Aorta (tissue), 5 donors: ENCODE measurements around the gene APOB. TPM values are rescaled to one million over a fixed set of nuclear protein-coding genes. Genes with fewer than 3 reads are reported as not detected.

ENCODE experiments used
- ATAC-seq: fragments of 200-7000 bp; cut with Tn5 transposase; one replicate; pipeline ENCODE4 v1.9.1; 2022; ENCODE audit warnings: moderate library complexity; ENCODE audit not compliant: low FRiP score
- DNase-seq, 2 donors: peaks; one replicate each; pipeline ENCODE4 v3.0.0-alpha.2; 2020
- H3K27ac ChIP-seq, 2 donors: one replicate each; pipeline ENCODE4 v1.5.1; 2013; ENCODE audit warnings: low read length in 2 of 2, mild to moderate bottlenecking in 2 of 2, moderate library complexity in 2 of 2, control low read depth in 1 of 2, inconsistent platforms in 1 of 2, low read depth in 1 of 2
- H3K27me3 ChIP-seq, 2 donors: one replicate each; pipeline ENCODE4 v1.6.1; 2013; ENCODE audit warnings: control low read depth in 1 of 2, low read length in 1 of 2, mild to moderate bottlenecking in 1 of 2, moderate library complexity in 1 of 2; ENCODE audit not compliant: insufficient read depth in 2 of 2, control insufficient read depth in 1 of 2
- H3K36me3 ChIP-seq, 2 donors: one replicate each; pipeline ENCODE4 v1.6.1; 2013; ENCODE audit warnings: control low read depth in 1 of 2, low read length in 1 of 2, mild to moderate bottlenecking in 1 of 2; ENCODE audit not compliant: insufficient read depth in 2 of 2, control insufficient read depth in 1 of 2
- H3K4me1 ChIP-seq, 2 donors: one replicate each; pipeline ENCODE4 v1.6.1; 2013; ENCODE audit warnings: low read length in 2 of 2, control low read depth in 1 of 2, mild to moderate bottlenecking in 1 of 2, moderate library complexity in 1 of 2; ENCODE audit not compliant: insufficient read depth in 2 of 2, control insufficient read depth in 1 of 2
- H3K4me3 ChIP-seq, 2 donors: one replicate each; pipeline ENCODE4 v1.5.1; 2013; ENCODE audit warnings: low read length in 2 of 2, control low read depth in 1 of 2, mild to moderate bottlenecking in 1 of 2
- H3K9me3 ChIP-seq: one replicate; pipeline ENCODE4 v1.6.1; 2013; ENCODE audit warnings: mild to moderate bottlenecking, low read length; ENCODE audit not compliant: control insufficient read depth
- WGBS, 2 donors: extraction: QIAGEN DNeasy Blood & Tissue Kit; methylation state at CpG; one replicate each; pipeline ENCODE4 v1.1.7; 2013; 5-methylcytosine and 5-hydroxymethylcytosine counted together
- intact Hi-C, 2 donors: fragments of 100-400 bp; cut with DNase I; formaldehyde crosslinking; loops; one replicate each; pipeline versions ENCODE4 v1.14.2 to v1.15.0; 2022
- polyA plus RNA-seq, 2 donors: library from polyadenylated mRNA; stranded (reverse); fragments of 200-250 nt; gene quantifications; one replicate each; pipeline ENCODE4 v1.2.3, GENCODE V29; 2013
- total RNA-seq, 2 donors: library from RNA; stranded (reverse); fragmentation: NEBNext Ultra II Directional; extraction: Animal tissue kit (Norgen Biotek cat#: 25700); gene quantifications; one replicate each; pipeline ENCODE4 v1.2.1, GENCODE V29; 2021
- donor health status: healthy with polysubstance abuse.
- donor health status: Bipolar disorder and iron deficiency.
- donor health status: DM: no; HTN: no; CAD: no.
- donor health status: DM: no; HTN: no; CAD: no.
- donor health status: DM: yes; HTN: yes; CAD: no.

APOB gene
- total and polyA plus RNA-seq, 4 donors, result 0.38 to 8.8 (median 5.3) TPM

GRCh38 chr2:21054011-21054410 lies 10.1 kb upstream of the APOB start:
- intact Hi-C loops, result no loop called here
- no peak overlapping the region for H3K27ac ChIP-seq
- WGBS, 2 donors, result 95 to 96% methylated on average over 6 of the region's 6 CpGs

DNA sequence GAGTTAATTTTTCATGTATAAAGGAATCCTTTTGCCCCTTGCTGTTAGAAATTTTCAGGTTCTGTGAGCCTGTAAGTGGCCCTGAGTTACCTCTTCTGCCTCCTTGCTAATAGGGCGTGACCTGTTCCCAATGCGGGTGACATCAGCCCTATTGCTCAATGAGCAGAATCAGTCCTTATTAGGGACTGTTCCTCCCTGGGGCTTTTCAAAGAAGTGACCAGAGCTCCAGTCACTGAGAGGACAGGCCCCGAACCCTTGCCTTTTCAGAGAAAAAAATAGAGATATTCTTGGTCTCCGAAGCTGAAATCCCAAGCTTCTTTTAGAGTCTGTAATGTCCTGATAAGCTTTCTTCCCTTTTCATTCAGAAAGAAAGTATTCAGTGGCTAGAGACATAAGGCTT lies 8.2 kb upstream of the APOB start:
- Histone ChIP-seq H3K27me3 (no peaks in the 10 kb centered on the region), H3K4me3 (no peak overlapping the region), H3K4me1 (no peaks in the 10 kb centered on the region), H3K27ac (no peak overlapping the region), H3K9me3 (no peaks in the 10 kb centered on the region), H3K36me3 (no peaks in the 10 kb centered on the region)
- ATAC-seq (no peak), DNase-seq (peak in 1 of 2 donors; percentile 53)
- intact Hi-C loops, result no loop called here
- WGBS, 2 donors, result 76 to 82% methylated on average over 4 of the region's 4 CpGs

More at GRCh38 chr2:21054011-21054410, 10.1 kb upstream of the APOB start:
- no peak for ATAC-seq
- Histone ChIP-seq H3K4me3 (no peak overlapping the region), H3K36me3 (no peaks in the 10 kb centered on the region), H3K27me3 (no peaks in the 10 kb centered on the region), H3K9me3 (no peaks in the 10 kb centered on the region), H3K4me1 (no peaks in the 10 kb centered on the region)
- DNase-seq, result no peak

DNA sequence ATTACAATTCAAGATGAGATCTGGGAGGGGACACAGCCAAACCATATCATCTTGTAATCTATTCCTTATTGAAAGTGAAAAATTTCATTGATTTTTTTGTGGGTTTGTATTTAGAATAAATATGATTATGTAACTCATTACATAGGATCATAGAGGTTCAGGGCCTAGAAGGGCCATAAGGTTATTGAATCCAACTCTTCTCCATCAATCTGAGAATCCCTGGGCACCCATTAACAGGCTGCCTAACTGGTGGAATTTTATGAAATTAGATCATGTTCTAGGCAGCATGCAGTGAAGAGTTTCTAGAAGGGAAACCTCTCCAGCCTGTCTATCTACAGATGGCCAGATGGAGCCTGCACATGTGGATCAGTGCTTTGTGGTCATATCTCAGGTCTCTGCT lies 6.3 kb upstream of the APOB start:
- DNase-seq (no peak), ATAC-seq (no peak)
- Histone ChIP-seq H3K4me1 (no peaks in the 10 kb centered on the region), H3K4me3 (no peak overlapping the region), H3K27me3 (no peaks in the 10 kb centered on the region), H3K9me3 (no peaks in the 10 kb centered on the region), H3K36me3 (no peaks in the 10 kb centered on the region), H3K27ac (no peak overlapping the region)
- intact Hi-C loops, result no loop called here

DNA sequence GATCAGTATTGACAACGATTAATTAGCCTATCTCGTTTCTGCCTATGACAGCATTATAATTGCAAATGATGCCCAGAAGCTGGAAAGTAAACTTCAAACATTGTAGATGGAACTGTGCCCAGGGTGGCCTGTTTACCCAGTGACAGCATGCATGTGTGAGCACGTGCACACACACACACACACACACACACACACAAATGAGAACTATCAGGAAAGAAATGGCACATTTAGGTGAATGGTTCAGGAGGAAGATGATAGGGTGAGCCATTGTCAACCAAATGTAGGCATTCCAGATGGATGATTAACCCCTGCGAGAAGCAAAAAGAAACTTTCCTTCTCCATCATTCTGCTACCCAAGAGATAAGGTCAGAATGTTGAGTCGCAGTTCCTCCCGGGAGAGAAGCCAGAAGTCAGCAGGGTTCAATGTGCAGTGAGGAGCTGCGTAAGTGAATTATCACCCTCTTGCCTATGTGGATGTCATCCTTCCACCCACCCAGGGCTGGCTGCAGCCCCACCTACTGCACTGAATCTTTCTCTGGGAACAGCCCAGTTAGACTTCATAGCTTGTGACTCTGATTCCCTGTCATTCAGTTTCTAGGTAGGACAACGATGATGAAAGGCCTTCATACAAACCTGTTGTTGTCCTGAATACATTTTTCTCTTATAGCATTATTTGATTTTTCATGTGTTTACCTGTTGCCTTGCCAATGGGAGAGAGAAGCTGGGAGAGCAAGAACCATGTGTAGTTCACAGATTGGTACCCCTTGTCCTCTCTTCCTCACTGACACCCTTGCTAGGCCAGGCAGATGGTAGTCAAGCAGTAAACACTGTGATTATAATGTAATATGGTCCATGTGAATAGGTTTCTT lies 3.5 kb upstream of the APOB start:
- Histone ChIP-seq H3K4me1 (no peaks in the 10 kb centered on the region), H3K9me3 (no peaks in the 10 kb centered on the region), H3K36me3 (no peaks in the 10 kb centered on the region), H3K27ac (no peak overlapping the region), H3K27me3 (no peaks in the 10 kb centered on the region), H3K4me3 (no peak overlapping the region)
- DNase-seq, result no peak
- no peak for ATAC-seq
- 66 to 67% methylated on average over 8 of the region's 8 CpGs for WGBS, 2 donors
- intact Hi-C loops, result loop anchor here in 1 of 2 donors (10.0 kb wide), 1 partner anchor 127 kb away; no protein-coding TSS in a partner anchor

DNA sequence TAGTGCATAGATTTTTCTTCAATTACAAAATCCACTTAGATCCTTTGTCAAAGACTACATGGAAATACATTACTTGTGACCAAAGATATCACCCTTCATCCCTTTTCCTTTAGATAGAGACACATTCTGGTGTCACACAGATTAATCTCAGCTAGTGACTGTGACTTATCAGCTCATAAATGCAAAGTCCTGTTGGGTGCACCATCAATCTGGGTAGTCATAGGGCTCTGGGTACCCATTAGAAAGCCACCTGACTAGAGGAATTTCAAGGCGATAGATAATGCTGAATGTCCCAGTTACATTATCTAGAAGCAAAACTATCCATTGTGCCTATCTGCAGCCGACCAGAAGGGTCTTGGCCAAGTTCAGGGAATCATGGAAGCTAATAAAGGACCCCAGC lies 2.6 kb upstream of the APOB start:
- H3K4me3 ChIP-seq, result no peak overlapping the region
- no peak overlapping the region for H3K27ac ChIP-seq
- no peak for DNase-seq
- H3K4me1 ChIP-seq, result no peaks in the 10 kb centered on the region
- 89 to 90% methylated on average over 2 of the region's 2 CpGs for WGBS, 2 donors
- ATAC-seq, result no peak
- H3K27me3 ChIP-seq, result no peaks in the 10 kb centered on the region
- no peaks in the 10 kb centered on the region for H3K36me3 ChIP-seq
- intact Hi-C loops, result loop anchor here in 1 of 2 donors (10.0 kb wide), 1 partner anchor 128 kb away; no protein-coding TSS in a partner anchor
- no peaks in the 10 kb centered on the region for H3K9me3 ChIP-seq

DNA sequence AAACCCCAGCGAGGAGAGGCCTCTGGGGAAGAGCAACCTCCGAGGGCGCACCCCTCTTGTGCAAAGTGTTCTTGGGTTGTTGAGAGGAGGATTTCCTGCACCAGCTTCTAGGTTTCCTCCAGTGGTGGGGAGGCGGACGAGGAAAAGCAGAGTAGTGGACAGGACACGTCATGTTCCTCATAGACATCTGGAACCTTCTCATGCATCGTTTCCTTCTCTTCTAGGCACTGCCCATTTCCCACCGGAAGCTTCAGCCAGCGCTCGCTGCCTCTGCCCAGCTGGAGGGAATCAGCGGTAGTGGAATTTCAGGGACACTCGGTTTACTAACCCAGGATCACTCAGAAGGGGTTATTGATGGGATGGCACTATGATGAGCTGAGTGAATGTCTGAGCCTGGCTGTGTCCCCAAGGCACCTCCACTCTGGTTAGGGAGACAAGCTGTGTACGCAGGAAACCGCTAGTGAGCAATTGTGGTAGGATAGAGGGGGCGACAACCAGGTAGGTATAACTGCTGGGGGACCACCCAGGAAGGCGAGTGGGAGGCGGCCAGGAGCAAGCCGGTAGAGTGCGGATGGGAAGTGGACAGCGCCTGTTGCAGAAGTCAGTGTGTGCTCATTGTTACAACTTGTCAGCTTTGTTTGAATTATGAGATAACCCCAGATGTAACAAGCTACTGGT lies 960 bp upstream of the APOB start:
- H3K27me3 ChIP-seq, result no peaks in the 10 kb centered on the region
- WGBS, 2 donors, result 93% methylated on average over 20 of the region's 20 CpGs
- no peaks in the 10 kb centered on the region for H3K36me3 ChIP-seq
- H3K4me3 ChIP-seq, result no peak overlapping the region
- ATAC-seq (no peak), DNase-seq (no peak)
- no peak overlapping the region for H3K27ac ChIP-seq
- H3K4me1 ChIP-seq, result no peaks in the 10 kb centered on the region
- intact Hi-C loops, result loop anchor here in 1 of 2 donors (5.0 to 10.0 kb wide), 2 partner anchors 130 to 383 kb away; no protein-coding TSS in a partner anchor
- no peaks in the 10 kb centered on the region for H3K9me3 ChIP-seq

GRCh38 chr2:21042958-21043743 lies 722 bp downstream of the APOB start:
- Histone ChIP-seq H3K4me3 (no peak overlapping the region), H3K36me3 (no peaks in the 10 kb centered on the region), H3K9me3 (no peaks in the 10 kb centered on the region), H3K27ac (peak overlapping the region; percentile 31 to 61), H3K4me1 (peaks cover 0 to 2% of the 10 kb centered on the region in 2 donors), H3K27me3 (no peaks in the 10 kb centered on the region)
- peak; percentile 70 to 90 for DNase-seq
- intact Hi-C loops, result loop anchor here (1.0 to 10.0 kb wide), 5 partner anchors 75 to 381 kb away; no protein-coding TSS in a partner anchor
- WGBS, 2 donors, result 7 to 8% methylated on average over 25 of the region's 25 CpGs
- peak; percentile 82 for ATAC-seq

DNA sequence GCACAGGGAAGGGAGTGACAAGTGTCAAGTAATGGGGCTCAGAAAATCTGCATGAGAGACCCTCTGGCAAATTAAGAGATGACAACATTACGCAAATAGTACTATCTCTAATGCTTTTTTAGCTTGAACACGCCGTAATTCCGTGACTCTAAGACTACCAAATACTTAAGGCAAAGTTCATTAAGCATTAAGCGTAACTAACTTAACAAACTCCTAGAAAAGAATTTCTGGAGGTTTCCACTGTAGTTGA lies 1.2 kb downstream of the APOB start:
- ATAC-seq (no peak), DNase-seq (no peak)
- H3K27ac ChIP-seq, result no peak overlapping the region
- no peak overlapping the region for H3K4me3 ChIP-seq
- H3K27me3 ChIP-seq, result no peaks in the 10 kb centered on the region
- intact Hi-C loops, result loop anchor here (2.0 to 10.0 kb wide), 4 partner anchors 76 to 380 kb away; no protein-coding TSS in a partner anchor
- no peaks in the 10 kb centered on the region for H3K36me3 ChIP-seq
- 21 to 24% methylated on average over 5 of the region's 5 CpGs for WGBS, 2 donors
- peaks cover 1 to 2% of the 10 kb centered on the region in 2 donors for H3K4me1 ChIP-seq
- no peaks in the 10 kb centered on the region for H3K9me3 ChIP-seq
